Ectodermal cell (in vitro differentiated cells): Measurements from ENCODE around the gene FAM234A.

Source experiments
- H3K27ac ChIP-seq: 2 replicates; pipeline ENCODE4 v1.7.0; 2013; ENCODE audit warnings: mild to moderate bottlenecking, low read depth, low read length; ENCODE audit not compliant: insufficient read depth, poor library complexity, severe bottlenecking
- H3K27me3 ChIP-seq: 2 replicates; pipeline ENCODE4 v1.7.0; 2013; ENCODE audit warnings: mild to moderate bottlenecking, low read length; ENCODE audit not compliant: insufficient read depth, control insufficient read depth, poor library complexity, severe bottlenecking
- H3K36me3 ChIP-seq: one replicate; pipeline ENCODE4 v1.7.0; 2013; ENCODE audit warnings: low read length; ENCODE audit not compliant: control insufficient read depth, insufficient read depth
- H3K4me1 ChIP-seq: one replicate; pipeline ENCODE4 v1.7.0; 2013; ENCODE audit warnings: low read length; ENCODE audit not compliant: control insufficient read depth, insufficient read depth
- H3K4me3 ChIP-seq: 2 replicates; pipeline ENCODE4 v1.7.0; 2013; ENCODE audit warnings: low read depth, low read length, control low read depth; ENCODE audit not compliant: insufficient read depth
- H3K9me3 ChIP-seq: 2 replicates; pipeline ENCODE4 v1.7.0; 2013; ENCODE audit warnings: mild to moderate bottlenecking, low read length, moderate library complexity; ENCODE audit not compliant: control insufficient read depth
- WGBS, 2 experiments: methylation state at CpG; one replicate each; pipeline ENCODE4 v1.1.7; 2013; ENCODE audit warnings: missing lambda C conversion rate in 2 of 2; 5-methylcytosine and 5-hydroxymethylcytosine counted together

The FAM234A gene

DNA sequence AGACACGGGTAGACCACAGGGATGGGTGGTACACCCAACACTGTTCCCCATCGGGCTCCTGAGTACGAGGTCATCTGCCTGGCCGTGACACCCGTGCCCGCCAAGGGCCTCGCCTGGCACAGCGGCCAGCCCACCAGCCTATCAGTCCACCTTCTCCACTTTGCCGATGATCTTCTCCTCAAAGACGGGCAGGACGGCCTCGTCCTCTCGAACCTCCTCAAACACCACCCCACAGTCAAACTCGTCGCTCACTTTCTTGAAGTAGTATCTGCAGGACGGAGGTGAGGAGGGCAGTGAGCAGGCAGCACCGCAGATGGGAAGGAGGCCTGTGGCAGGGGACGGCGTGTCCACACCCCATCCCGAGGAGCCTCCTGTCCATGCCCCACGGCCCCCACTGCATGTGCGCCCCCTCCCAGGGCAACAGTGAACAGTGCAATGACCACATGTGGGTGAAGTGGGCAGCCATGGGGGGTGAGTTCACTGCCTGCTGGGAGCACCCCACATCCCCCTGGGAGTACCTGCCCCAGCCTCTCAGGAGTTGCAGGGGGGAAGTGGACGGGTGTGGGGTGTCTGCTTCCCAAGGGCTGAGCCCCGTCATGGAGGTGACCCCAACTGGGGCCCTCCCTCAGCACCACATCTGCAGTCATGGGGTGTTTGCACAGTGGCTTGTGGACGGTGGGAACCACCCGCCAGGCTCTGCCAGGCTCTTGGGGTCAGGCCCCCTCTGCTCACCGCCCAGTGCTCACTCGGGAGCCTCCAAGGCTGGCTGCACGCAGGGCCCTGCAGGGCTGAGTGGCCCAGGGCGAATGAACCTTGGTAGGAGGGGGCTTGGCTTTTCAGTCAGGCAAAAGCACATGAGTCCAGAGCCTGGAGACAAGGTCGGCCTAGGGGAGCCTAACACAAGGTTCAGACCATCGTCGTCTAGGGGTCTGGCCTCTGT, 53.6 kb downstream of the FAM234A start:
- no peaks in the 10 kb centered on the region for H3K27me3 ChIP-seq
- H3K9me3 ChIP-seq, result no peaks in the 10 kb centered on the region
- 94 to 96% methylated on average over 33 of the region's 33 CpGs for WGBS, 2 experiments
- H3K4me3 ChIP-seq, result no peak overlapping the region
- H3K27ac ChIP-seq, result no peak overlapping the region
- peaks cover 25% of the 10 kb centered on the region for H3K36me3 ChIP-seq
- H3K4me1 ChIP-seq, result no peaks in the 10 kb centered on the region

DNA sequence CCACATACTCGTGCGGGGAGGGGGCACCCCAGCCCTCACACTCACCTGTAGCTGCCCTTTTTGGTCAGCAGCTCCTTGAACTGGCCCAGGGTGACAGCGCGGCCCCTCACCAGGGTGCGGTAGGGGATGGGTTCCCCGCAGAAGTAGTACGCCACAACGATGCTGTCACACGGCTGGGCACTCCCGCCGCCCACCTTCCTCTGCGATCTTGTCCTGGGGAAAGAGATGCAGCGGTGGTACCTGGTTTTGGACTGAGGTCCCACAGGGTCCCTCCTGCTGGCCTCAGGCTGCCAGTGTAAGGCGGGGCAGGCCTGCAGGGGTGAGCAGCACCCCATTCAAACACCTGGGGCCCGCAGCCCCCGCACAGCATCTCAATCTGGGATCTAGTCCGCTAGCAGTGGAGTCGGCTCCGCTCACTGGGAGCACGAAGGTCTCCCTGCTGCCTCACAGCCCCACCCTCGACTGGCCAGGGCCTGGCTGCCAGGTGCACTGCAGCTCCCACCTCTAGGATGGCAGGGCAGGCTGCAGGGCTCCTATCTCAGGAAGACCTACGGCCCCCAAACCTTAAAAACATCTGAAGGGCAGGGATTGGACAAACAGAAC, 54.9 kb downstream of the FAM234A start:
- Histone ChIP-seq H3K9me3 (no peaks in the 10 kb centered on the region), H3K36me3 (peaks cover 25% of the 10 kb centered on the region), H3K27ac (no peak overlapping the region), H3K4me1 (no peaks in the 10 kb centered on the region), H3K27me3 (no peaks in the 10 kb centered on the region), H3K4me3 (no peak overlapping the region)
- WGBS, 2 experiments, result 96% methylated on average over 22 of the region's 22 CpGs

DNA sequence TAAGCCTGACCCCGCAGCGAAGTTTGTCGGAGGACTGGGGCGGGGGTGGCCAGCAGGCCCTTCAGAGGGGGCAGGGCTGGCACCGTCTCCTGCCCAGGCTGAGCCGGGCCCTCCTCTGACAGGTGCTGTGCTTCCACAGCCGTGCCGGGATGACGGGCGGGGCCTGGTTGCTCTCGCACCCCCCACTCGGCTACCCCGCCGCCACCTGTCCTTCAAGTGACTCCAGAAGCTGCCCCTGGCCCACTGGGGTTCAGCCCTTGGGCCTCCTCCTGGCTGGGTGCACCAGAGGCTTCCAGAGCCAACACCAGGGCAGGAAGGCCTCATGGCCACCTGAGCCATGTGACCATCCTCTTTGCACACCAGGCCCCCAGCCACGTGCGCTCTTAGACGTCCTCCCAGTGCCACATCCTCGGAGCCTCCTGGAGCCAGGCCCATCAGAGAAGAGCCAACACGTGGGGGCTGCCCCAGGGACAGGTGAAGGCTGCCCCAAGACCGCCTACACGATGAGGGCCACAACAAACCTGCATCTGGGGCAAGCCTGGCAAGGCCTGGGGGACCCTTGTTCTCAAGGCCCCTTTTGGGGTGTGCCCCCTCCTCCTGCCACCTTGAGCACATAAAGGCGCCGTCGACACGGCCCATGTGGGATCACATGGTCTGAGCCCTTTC, 55.5 kb downstream of the FAM234A start:
- Histone ChIP-seq H3K27me3 (no peaks in the 10 kb centered on the region), H3K27ac (no peak overlapping the region), H3K4me1 (no peaks in the 10 kb centered on the region), H3K4me3 (no peak overlapping the region), H3K9me3 (no peaks in the 10 kb centered on the region), H3K36me3 (peaks cover 25% of the 10 kb centered on the region)
- WGBS, 2 experiments, result 95 to 97% methylated on average over 25 of the region's 25 CpGs

DNA sequence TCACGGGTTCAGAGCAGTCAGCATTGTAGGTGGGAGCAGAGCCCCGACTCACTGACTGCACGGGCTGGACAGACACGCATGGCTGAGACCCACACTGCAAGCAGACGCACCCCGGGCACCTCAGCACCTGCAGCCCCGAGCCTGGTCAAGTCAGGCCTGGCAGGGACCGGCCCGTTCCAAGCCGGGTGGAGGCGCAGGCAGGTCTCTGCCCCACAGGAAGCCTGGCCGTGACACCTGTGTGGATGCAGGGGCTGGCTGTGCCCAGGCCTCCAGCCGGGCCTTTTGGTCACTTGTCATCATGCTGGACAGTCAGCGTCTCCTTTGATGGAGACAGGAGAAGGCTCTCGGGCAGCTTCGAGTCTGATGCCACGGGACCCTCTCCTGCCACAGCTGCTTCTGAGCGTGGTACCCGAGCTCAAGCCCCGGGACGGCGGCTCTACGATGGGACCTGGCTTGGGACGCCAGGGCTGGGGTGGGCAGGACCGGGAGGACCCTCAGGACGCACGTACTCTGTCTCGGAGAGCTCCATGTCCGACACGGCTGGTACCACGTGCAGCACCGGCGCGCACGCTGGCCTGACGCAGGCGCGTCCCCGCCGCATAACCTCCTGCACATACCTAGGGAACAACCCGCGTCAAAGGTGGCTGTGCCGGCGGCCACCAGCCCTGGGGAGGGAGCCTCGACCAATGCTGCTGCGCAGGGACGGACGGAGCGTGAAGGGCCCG, 56.2 kb downstream of the FAM234A start:
- WGBS, 2 experiments, result 95 to 97% methylated on average over 50 of the region's 50 CpGs
- H3K9me3 ChIP-seq, result no peaks in the 10 kb centered on the region
- peaks cover 25% of the 10 kb centered on the region for H3K36me3 ChIP-seq
- H3K4me1 ChIP-seq, result no peaks in the 10 kb centered on the region
- no peak overlapping the region for H3K27ac ChIP-seq
- no peak overlapping the region for H3K4me3 ChIP-seq
- no peaks in the 10 kb centered on the region for H3K27me3 ChIP-seq

DNA sequence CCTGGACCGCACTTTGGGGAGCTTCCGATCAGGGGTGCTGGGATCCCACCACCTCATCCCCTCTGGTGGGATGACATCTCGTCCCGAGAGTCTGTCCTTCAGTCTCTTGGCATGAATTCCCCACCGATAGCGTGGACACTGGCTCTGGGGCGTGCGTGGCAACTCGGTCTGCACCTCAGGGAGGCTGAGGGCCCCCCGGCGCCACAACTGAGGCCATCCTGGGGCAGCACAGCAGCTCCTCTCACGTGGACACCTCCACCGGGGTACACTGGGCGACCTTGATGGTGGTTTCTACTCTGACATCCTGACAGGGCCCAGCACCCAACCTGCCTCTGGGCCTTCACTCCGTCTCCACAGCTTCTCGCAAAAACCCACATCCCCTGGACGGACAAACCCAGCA, 56.9 kb downstream of the FAM234A start:
- H3K4me3 ChIP-seq, result no peak overlapping the region
- peaks cover 22% of the 10 kb centered on the region for H3K36me3 ChIP-seq
- WGBS, 2 experiments, result 90% methylated on average over 17 of the region's 17 CpGs
- H3K27me3 ChIP-seq, result no peaks in the 10 kb centered on the region
- no peaks in the 10 kb centered on the region for H3K9me3 ChIP-seq
- H3K4me1 ChIP-seq, result no peaks in the 10 kb centered on the region
- H3K27ac ChIP-seq, result no peak overlapping the region

DNA sequence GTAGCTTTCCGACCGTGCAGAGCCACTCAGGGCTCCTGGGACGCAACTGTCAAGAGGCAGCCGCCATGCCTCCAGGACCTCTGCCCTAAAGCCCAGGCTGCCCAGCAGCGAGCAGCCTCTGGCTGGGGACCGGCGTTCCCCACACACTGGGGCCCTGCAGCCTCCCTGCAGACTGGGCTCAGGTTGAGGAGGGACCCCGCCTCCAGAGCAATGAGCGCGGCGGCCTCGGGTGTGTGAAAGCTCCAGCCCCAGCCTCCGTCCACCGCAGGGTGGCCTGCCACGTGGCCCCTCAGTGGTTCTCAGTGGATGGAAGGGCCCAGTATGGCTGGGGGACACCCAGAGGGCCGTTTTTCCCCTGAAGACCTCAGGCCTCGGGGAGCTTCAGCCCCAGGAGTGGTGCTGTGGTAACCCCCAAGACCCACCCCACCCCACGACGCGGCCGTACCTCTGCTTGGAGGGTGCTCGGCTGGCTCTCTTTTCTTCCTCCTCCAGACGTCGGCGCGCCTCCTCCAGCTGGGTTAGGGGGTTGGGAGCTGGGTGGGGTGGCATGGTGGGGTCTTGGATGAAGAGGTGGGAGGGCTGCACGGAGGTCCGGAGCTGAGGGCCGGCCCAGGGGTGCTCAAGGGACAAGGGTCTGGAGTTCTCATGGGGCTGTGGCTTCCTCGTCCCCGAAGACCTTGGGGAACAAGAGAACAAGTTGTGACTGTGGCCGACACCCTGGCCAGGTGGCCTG, 58.6 kb downstream of the FAM234A start:
- Histone ChIP-seq H3K27me3 (no peaks in the 10 kb centered on the region), H3K36me3 (peaks cover 25% of the 10 kb centered on the region), H3K27ac (no peak overlapping the region), H3K4me1 (no peaks in the 10 kb centered on the region), H3K9me3 (no peaks in the 10 kb centered on the region), H3K4me3 (no peak overlapping the region)
- 94 to 96% methylated on average over 32 of the region's 32 CpGs for WGBS, 2 experiments

DNA sequence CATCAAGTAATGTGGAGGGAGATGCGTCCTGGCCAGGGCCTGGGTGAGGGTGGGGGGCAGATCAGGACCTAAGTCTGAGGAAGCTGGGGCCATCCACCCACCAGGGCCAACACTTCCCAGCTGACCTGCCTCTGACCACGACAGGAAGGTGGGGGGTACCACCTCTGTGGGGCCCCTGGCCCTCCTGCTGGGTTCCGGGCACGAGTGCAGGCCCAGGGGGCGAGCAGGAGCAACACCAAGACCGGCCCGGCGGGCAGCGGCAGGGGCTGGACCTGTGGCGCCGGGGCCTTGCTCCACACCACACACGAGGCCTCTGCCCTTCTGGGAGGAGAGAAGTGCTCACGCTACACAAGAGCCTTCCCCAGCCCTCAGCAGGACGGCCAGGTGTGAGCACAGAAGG, 61.7 kb downstream of the FAM234A start:
- Histone ChIP-seq H3K27ac (no peak overlapping the region), H3K36me3 (peaks cover 10% of the 10 kb centered on the region), H3K9me3 (no peaks in the 10 kb centered on the region), H3K27me3 (no peaks in the 10 kb centered on the region), H3K4me1 (no peaks in the 10 kb centered on the region), H3K4me3 (no peak overlapping the region)
- WGBS, 2 experiments, result 97 to 98% methylated on average over 14 of the region's 14 CpGs

DNA sequence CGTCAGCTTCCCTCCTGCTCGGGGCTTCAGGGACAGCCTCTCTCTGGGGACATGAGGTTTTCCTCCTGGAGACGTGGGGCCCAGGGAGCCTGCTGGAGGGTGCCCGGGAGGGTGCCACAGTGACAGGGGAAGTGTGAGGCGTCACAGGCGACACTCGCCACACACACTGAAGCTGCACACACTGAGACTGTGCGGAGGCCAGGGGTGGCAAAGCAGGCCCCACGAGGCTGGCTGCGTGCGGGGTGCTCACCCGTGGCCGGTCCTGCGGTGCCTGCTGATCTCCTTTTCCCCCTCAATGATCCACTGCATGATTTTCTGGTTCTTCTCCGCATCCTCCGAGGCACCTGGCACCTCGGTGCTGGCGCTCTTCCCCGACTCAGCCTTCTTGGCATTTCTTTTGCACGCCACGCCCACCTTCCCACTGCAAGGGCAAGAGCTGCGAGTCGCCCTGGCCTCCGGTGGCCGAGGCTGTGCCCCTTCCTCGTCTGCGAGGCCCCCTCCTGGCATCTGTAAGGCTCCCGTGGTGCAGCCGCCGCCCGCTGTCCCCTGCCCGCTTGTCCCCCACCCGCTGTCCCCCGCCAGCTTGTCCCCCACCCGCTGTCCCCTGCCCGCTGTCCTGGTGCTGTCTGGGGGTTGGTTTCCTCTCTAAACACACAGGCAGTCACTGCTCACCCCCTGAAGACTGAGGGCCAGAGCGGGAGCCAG, 62.3 kb downstream of the FAM234A start:
- H3K27me3 ChIP-seq, result no peaks in the 10 kb centered on the region
- no peaks in the 10 kb centered on the region for H3K4me1 ChIP-seq
- peaks cover 10% of the 10 kb centered on the region for H3K36me3 ChIP-seq
- no peaks in the 10 kb centered on the region for H3K9me3 ChIP-seq
- H3K4me3 ChIP-seq, result no peak overlapping the region
- no peak overlapping the region for H3K27ac ChIP-seq
- 94 to 95% methylated on average over 37 of the region's 37 CpGs for WGBS, 2 experiments

DNA sequence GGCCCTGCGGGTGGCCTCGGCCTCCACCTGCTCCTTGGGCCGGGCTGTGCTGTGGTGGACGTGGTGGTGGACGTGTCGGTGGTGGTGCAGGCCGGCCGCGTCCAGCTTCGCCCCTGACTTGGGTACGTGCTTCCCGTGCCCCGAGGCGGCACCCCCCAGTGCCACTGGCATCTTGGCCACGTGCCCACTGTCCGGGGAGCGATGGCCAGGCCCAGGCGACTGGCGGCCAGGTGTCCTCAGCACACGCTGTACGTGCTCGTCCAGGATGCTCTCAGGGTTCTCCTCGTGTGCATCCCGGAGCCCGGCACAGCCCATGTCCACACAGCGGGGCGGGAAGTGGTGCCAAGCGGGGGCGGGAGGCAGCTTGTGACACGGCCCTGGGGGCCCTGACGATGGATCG, 63.2 kb downstream of the FAM234A start:
- WGBS, 2 experiments, result 96 to 97% methylated on average over 32 of the region's 32 CpGs
- Histone ChIP-seq H3K36me3 (peaks cover 5% of the 10 kb centered on the region), H3K4me1 (no peaks in the 10 kb centered on the region), H3K27me3 (no peaks in the 10 kb centered on the region), H3K27ac (no peak overlapping the region), H3K4me3 (no peak overlapping the region), H3K9me3 (no peaks in the 10 kb centered on the region)
